Activated CD8-positive, alpha-beta memory T cell treated with anti-CD3 and anti-CD28 coated beads, Interleukin-2, amount 50 U/mL, for 1 hour (primary cell): ENCODE results near the gene MARCHF10.

Experiments used
- DNase-seq: peaks from one replicate; pipeline ENCODE4 v3.0.0-alpha.2; 2020; ENCODE audit errors: extremely low read depth

Gene MARCHF10

GRCh38 chr17:62821189-62822079 is 13.3 kb upstream of the MARCHF10 start:
- DNase-seq: no peak

- no peak for DNase-seq
Measured at GRCh38 chr17:62819511-62820221, 11.6 kb upstream of the MARCHF10 start.

GRCh38 chr17:62818526-62818925 is 10.4 kb upstream of the MARCHF10 start:
- no peak for DNase-seq

- no peak for DNase-seq
Measured at GRCh38 chr17:62816282-62816839, 8.2 kb upstream of the MARCHF10 start.

GRCh38 chr17:62809656-62810055 is 1.5 kb upstream of the MARCHF10 start:
- no peak for DNase-seq

GRCh38 chr17:62808576-62808970 is 459 bp upstream of the MARCHF10 start:
- DNase-seq: no peak

GRCh38 chr17:62805234-62805633 is 2.9 kb downstream of the MARCHF10 start:
- DNase-seq: no peak

GRCh38 chr17:62804822-62805221 is 3.3 kb downstream of the MARCHF10 start:
- no peak for DNase-seq

GRCh38 chr17:62804025-62804424 is 4.1 kb downstream of the MARCHF10 start:
- DNase-seq: no peak

GRCh38 chr17:62802561-62803205 is 5.4 kb downstream of the MARCHF10 start:
- no peak for DNase-seq

- DNase-seq: no peak
Measured at GRCh38 chr17:62801553-62802114, 6.5 kb downstream of the MARCHF10 start.

GRCh38 chr17:62800585-62800984 is 7.5 kb downstream of the MARCHF10 start:
- DNase-seq: no peak

- no peak for DNase-seq
Measured at GRCh38 chr17:62797959-62798358, 10.2 kb downstream of the MARCHF10 start.

- DNase-seq: no peak
Measured at GRCh38 chr17:62796291-62796690, 11.8 kb downstream of the MARCHF10 start.

GRCh38 chr17:62794666-62794971 is 13.5 kb downstream of the MARCHF10 start:
- no peak for DNase-seq

- no peak for DNase-seq
Measured at GRCh38 chr17:62793919-62794665, 14.0 kb downstream of the MARCHF10 start.

- DNase-seq: no peak
Measured at GRCh38 chr17:62792447-62792800, 15.7 kb downstream of the MARCHF10 start.

GRCh38 chr17:62791767-62792446 is 16.2 kb downstream of the MARCHF10 start:
- no peak for DNase-seq

- no peak for DNase-seq
Measured at GRCh38 chr17:62791235-62791734, 16.8 kb downstream of the MARCHF10 start.

- DNase-seq: no peak
Measured at GRCh38 chr17:62790564-62790986, 17.5 kb downstream of the MARCHF10 start.

- DNase-seq: no peak
Measured at GRCh38 chr17:62787366-62787765, 20.7 kb downstream of the MARCHF10 start.
